GM18861 (cell line): Measurements from ENCODE around the gene AMPH.
A peak's percentile ranks its signal among the peaks of the same experiment; 100 is the strongest.

Source experiments
- ATAC-seq: cut with Tn5 transposase; IDR thresholded peaks from one replicate; pipeline ENCODE4 v1.9.1; 2021; ENCODE audit not compliant: unreplicated experiment

Gene AMPH

DNA sequence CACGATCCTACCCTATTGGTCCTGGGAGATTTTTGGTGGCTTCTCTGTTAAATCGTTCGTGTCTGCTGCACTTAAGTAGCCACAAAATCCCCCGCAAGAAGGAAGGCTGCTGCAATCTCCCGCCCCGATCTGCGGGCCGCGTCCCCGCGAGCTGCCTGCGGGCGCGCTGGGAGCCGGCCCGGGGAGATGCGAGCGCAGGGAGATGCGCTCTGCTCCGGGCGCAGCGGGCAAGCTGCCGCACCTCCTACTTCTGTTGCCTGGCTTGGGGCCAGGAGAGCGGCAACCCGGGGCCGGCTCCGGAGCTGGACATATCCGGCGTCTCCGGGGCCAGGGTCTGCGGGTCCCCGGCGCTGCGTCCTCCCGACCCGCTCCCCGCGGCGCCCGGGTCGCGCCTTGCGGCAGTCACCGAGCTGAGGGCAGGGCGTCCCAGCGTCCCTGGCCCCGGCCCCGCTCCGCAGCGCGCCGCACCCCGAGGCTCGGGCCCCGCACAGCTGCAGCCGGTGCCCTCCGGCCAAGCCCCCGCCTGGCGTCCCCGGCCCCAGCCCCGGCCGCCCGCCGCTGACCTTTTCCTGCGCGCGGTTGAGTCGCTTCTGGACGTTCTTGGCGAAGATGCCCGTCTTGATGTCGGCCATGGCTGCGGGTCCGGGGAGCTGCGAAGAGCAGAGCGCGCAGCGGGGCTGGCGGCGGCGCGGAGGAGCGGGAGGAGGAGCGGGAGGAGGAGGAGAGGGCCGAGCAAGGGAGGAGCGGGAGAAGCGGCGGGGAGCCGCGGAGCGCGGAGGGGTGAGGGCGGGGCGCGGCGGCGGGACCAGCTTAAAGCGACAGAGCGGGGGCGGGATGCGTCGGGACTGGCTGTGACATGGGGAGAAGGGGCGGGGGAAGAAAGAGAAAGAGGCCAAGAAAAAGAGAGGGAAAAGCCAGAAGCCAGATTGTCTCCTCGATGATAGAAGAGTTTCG lies at the start of gene AMPH:
Gene AMPH (minus strand): TSS at position 654 of the 954 bp plus-strand sequence. CDS start 22 bp downstream, at position 632.
- ATAC-seq, result no peak

GRCh38 chr7:38679419-38679818 lies 48.2 kb upstream of the AMPH start:
- ATAC-seq, result no peak

GRCh38 chr7:38678698-38679054 lies 47.5 kb upstream of the AMPH start:
- no peak for ATAC-seq

DNA sequence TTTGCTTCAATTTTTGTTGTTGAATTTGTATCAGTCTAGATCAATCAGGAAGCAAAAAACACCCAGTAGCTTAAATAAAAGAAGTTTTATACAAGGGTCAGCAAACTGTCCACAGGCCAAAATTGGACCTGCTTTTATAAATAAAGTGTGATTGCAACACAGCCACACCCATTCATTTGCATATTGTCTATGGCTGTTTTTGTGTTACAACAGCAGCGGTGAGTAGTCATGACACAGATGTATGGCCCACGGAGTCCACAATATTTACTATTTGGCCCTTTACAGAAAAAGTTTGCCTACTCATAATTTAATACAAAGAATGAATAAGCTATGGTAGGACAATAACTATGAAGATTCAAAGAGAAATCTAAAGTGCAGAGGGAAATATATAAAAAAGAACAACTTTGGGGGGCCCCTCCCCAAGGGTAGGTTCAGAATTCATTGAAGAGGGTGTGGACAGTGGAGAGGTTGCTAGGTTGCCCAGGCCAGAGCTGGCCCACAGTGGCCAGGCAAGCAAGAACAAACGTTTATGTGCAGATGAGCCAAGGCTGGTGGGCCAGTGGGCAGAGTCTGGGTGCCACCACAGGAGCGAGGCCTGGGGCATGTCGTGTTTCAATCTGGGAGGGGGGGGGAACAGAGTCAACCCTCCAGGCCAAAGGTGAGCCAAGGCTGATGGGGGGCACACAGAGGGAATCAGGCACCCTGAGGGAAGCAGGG lies 47.0 kb upstream of the AMPH start:
- ATAC-seq, result no peak

- ATAC-seq, result no peak
These were observed 44.4 kb upstream of the AMPH start for GRCh38 chr7:38675494-38676106.

GRCh38 chr7:38674513-38674912 lies 43.3 kb upstream of the AMPH start:
- no peak for ATAC-seq

- ATAC-seq, result no peak
These were observed 42.6 kb upstream of the AMPH start for GRCh38 chr7:38673795-38674194.

GRCh38 chr7:38671911-38672905 lies 41.0 kb upstream of the AMPH start:
- ATAC-seq, result no peak

GRCh38 chr7:38669965-38670520 lies 38.9 kb upstream of the AMPH start:
- ATAC-seq, result no peak

- no peak for ATAC-seq
These were observed 33.8 kb upstream of the AMPH start for GRCh38 chr7:38664972-38665371.

DNA sequence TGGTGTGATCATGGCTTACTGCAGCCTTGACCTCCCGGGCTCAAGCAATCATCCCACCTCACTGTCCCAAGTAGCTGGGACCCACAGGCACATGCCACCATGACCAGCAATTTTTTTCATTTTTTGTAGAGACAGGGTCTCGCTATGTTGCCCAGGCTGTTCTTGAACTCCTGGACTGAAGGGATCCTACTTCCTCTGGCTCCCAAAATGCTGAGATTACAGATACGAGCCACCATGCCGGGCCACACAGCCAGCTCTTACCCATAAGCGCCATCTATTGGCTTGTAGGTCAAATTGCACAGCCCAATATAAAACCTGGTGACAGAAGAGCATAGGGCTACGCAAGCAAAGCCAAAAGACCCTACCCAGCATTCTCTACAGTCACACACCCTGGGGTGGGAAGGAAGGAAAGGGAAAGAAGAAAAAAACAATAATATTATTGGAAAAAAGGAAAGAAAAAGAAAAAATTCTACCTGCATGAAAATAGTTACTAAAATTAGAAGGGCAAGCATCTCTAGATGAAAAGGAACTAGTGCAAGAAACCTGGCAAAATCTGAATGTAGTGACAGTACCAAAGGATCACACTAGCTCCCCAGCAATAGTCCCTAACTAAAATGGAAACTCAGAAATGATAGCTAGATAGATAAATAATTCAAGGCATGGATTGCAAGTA lies 29.4 kb upstream of the AMPH start:
- peak; percentile 83 for ATAC-seq

DNA sequence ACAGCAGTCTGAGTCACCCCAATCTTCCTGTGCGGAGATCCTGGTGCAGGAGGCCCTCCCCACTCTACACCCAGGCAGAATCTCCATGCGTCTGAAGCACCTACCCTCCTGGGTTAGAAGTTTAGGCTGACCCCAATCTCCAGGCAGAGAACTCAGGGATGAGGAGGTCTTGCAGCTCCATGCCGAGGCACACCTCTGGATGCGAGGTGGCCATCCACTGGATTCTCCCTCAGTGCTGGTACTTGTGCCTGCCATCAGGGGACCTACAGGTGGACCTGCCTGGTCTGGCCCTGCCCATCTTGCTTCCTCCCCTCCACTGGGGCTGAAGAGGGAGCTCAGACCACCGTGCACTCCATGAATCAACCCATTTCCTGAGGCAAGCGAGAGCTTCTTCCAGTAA lies 28.8 kb upstream of the AMPH start:
- no peak for ATAC-seq

DNA sequence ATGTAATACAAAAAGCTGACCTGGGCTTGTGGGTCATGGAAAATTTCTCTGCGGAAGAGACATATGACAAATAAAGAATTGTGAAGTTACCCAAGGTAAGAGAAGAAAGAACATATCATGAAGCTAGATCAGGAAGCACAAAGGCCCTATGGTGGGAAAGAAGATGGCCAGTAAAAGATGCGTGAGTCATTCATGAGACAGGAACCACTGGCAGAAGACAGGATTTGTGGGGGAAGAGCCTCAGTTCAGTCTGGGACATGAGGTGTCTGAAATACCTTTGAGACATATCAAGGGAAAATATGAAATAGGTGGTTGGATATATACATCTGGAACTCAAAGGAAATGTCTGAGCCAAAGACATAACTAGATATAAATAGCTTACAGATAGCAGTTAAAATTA lies 27.7 kb upstream of the AMPH start:
- no peak for ATAC-seq

- ATAC-seq, result no peak
These were observed 25.8 kb upstream of the AMPH start for GRCh38 chr7:38656968-38657367.

DNA sequence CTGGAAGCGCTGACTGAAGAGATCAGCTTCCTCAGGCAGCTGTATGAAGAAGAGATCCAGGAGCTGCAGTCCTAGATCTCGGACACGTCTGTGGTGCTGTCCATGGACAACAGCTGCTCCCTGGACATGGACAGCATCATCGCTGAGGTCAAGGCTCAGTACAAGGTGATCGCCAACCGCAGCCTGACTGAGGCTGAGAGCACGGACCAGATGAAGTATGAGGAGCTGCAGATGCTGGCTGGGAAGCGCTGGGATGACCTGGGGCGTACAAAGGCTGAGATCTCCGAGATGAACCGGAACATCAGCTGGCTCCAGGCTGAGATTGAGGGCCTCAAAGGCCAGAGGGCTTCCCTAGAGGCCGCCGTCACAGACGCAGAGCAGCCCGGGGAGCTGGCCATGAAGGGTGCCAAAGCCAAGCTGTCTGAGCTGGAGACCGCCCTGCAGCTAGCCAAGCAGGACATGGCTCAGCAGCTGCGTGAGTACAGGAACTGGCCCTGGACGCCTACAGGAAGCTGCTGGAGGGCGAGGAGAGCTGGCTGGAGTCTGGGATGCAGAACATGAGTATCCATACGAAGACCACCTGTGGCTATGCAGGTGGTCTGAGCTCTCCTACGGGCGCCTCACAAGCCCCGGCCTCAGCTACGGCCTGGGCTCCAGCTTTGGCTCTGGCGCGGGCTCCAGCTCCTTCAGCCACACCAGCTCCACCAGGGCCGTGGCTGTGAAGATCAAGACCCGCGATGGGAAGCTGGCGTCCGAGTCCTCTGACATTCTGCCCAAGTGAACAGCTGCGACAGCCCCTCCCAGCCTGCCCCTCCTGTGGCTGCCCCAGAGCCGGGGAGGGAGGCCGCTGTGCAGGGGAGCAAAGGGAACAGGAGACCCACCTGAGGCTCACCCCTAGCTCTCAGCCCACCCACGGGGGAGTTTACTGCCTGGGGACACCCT lies 24.9 kb upstream of the AMPH start:
- no peak for ATAC-seq

- no peak for ATAC-seq
These were observed 6.8 kb upstream of the AMPH start for GRCh38 chr7:38637957-38638356.

- ATAC-seq, result no peak
These were observed 1.2 kb upstream of the AMPH start for GRCh38 chr7:38632411-38632810.

- no peak for ATAC-seq
These were observed 1.3 kb downstream of the AMPH start for GRCh38 chr7:38629651-38630510.
